Thyroid gland (tissue), 4 donors: ENCODE data around the gene CLIP2. TPM values are rescaled to one million over a fixed set of nuclear protein-coding genes. Genes with fewer than 3 reads are reported as not detected.

Experiments
- DNase-seq, 2 donors: peaks; one replicate each; pipeline ENCODE4 v3.0.0-alpha.2; 2019
- H3K27ac ChIP-seq, 3 donors: fragments of 200-600 bp; sonication (generic); 1 replicate in 2 of 3; 2 replicates in 1 of 3; pipeline ENCODE4 v1.5.1; 2016 to 2019; ENCODE audit warnings: mild to moderate bottlenecking in 1 of 3, moderate library complexity in 1 of 3
- H3K27me3 ChIP-seq: fragments of 200-600 bp; sonication (generic); one replicate; pipeline ENCODE4 v1.5.1; 2019
- H3K36me3 ChIP-seq, 2 donors: fragments of 200-600 bp; sonication (generic); one replicate each; pipeline ENCODE4 v1.5.1; 2016 to 2019
- H3K4me1 ChIP-seq, 2 donors: fragments of 200-600 bp; sonication (generic); one replicate each; pipeline ENCODE4 v1.5.1; 2017 to 2019
- H3K4me3 ChIP-seq, 3 donors: fragments of 200-600 bp; sonication (generic); replicated peaks in 1 of 3; 1 replicate in 2 of 3; 2 replicates in 1 of 3; pipeline ENCODE4 v1.5.1; 2016; ENCODE audit warnings: mild to moderate bottlenecking in 1 of 3
- H3K9me3 ChIP-seq: fragments of 200-600 bp; sonication (generic); one replicate; pipeline ENCODE4 v1.5.1; 2017
- CTCF ChIP-seq, 6 experiments: fragments of 200-600 bp in 3 of 6; fragments of 450-650 bp in 3 of 6; sonication (generic) in 3 of 6; IDR thresholded peaks; one replicate each; pipeline ENCODE4 v1.5.1; 2016 to 2019; ENCODE audit warnings: antibody characterized with exemption in 6 of 6, mild to moderate bottlenecking in 2 of 6, inconsistent platforms in 1 of 6, moderate library complexity in 1 of 6
- POLR2A ChIP-seq, 2 donors: fragments of 450-650 bp; IDR thresholded peaks; one replicate each; pipeline ENCODE4 v1.6.1; 2017; ENCODE audit warnings: antibody characterized with exemption in 2 of 2, mild to moderate bottlenecking in 2 of 2, moderate library complexity in 1 of 2
- WGBS, 2 donors: methylation state at CpG; one replicate each; pipeline ENCODE4 v1.1.5; 2017; 5-methylcytosine and 5-hydroxymethylcytosine counted together
- intact Hi-C: fragments of 100-400 bp; cut with DNase I; formaldehyde crosslinking; loops from one replicate; pipeline ENCODE4 v1.15.1; 2023
- total RNA-seq, 4 donors: library from RNA; depleted of rRNA; stranded (reverse); fragments of >200 nt; gene quantifications; one replicate each; pipeline ENCODE4 v1.2.3, GENCODE V29; 2016

The CLIP2 gene
- total RNA-seq, 4 donors from 2014 or later: 4.4 to 16.5 (median 6.7) TPM

- 59 to 61% methylated on average over 9 of the region's 9 CpGs for WGBS, 2 donors
- no peaks in the 10 kb centered on the region for H3K27me3 ChIP-seq
- intact Hi-C loops: no loop called here
- H3K9me3 ChIP-seq: no peaks in the 10 kb centered on the region
- H3K4me3 ChIP-seq: no peak overlapping the region
- no peak for TF ChIP-seq POLR2A (IDR thresholded peaks at IDR 0.05)
- TF ChIP-seq CTCF (IDR thresholded peaks at IDR 0.05): no peak
- DNase-seq: no peak
- H3K27ac ChIP-seq: no peak overlapping the region
- no peaks in the 10 kb centered on the region for H3K36me3 ChIP-seq
- H3K4me1 ChIP-seq: peaks cover 14 to 21% of the 10 kb centered on the region in 2 donors
Observed at GRCh38 chr7:74284781-74285259, 4.4 kb upstream of the CLIP2 start.

DNA sequence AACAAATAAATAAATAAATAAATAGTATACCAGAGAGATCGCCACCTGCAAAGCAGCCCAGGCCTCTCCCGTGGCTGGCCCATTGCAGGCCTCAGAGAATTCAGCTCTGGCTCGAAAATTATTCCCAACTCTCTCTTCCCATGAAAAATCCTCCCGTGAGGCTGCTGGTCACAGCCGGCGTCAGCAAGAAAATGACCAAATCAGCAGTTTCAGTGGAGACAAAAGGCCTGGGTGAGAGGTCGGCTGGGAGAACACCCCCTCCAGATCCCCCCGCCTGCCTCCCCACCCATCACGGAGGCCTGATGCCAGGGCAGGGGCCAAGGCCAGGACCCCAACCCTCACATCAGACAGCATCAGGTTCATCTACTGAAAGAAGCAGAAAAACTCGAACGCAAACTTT lies 3.1 kb upstream of the CLIP2 start:
- TF ChIP-seq POLR2A (IDR thresholded peaks at IDR 0.05) (no peak), CTCF (IDR thresholded peaks at IDR 0.05) (no peak)
- Histone ChIP-seq H3K9me3 (no peaks in the 10 kb centered on the region), H3K27me3 (no peaks in the 10 kb centered on the region), H3K4me1 (peaks cover 18 to 24% of the 10 kb centered on the region in 2 donors), H3K27ac (no peak overlapping the region), H3K4me3 (no peak overlapping the region), H3K36me3 (no peaks in the 10 kb centered on the region)
- intact Hi-C loops: no loop called here
- 70 to 82% methylated on average over 11 of the region's 11 CpGs for WGBS, 2 donors
- DNase-seq: no peak

GRCh38 chr7:74287303-74288033 lies 1.7 kb upstream of the CLIP2 start:
- TF ChIP-seq CTCF (IDR thresholded peaks at IDR 0.05) (no peak), POLR2A (IDR thresholded peaks at IDR 0.05) (no peak)
- no peaks in the 10 kb centered on the region for H3K36me3 ChIP-seq
- DNase-seq: no peak
- intact Hi-C loops: no loop called here
- WGBS, 2 donors: 83 to 85% methylated on average over 6 to 7 of the region's 7 CpGs
- no peaks in the 10 kb centered on the region for H3K27me3 ChIP-seq
- H3K4me1 ChIP-seq: peaks cover 18 to 24% of the 10 kb centered on the region in 2 donors
- no peaks in the 10 kb centered on the region for H3K9me3 ChIP-seq
- no peak overlapping the region for H3K4me3 ChIP-seq
- no peak overlapping the region for H3K27ac ChIP-seq

DNA sequence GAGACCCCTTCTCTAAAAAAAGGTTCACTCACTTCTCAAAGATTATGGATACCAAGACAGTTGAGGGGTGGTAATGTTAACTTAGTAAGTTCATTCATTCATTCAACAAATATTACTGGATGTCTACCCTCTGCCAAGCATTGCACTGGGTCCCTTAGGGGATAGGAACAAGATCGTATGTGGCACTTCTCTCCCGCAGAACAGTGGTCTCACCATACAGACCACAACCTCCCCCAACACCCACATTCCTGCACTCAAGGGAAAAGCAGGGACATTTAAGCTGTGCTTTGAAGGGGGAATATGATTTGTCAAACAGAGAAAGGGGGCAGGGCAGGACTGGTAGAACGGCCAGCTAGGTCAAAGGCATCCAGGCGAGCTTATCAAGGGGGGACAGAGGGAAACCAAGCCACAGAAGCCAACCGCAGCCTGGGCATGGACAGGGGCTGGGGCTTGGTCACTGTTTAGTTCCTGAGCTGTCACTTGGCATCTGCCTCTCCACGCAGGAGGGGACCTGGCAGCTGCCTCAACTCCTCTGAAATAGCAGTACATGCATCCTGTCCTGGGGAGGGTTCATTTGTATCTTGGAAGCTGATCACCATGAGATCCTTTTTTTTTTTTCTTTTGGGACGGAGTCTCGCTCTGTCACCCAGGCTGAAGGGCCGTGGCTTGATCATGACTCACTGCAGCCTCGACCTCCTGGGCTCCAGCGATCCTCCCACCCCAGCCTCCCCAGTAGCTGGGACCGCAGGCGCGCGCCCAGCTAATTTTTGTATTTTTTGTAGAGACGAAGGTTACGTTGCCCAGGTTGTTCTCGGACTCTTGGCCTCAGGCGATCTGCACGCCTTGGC lies 949 bp upstream of the CLIP2 start:
- intact Hi-C loops: no loop called here
- 46 to 48% methylated on average over 18 to 20 of the region's 20 CpGs for WGBS, 2 donors
- H3K4me1 ChIP-seq: peaks cover 18 to 24% of the 10 kb centered on the region in 2 donors
- peak overlapping the region in 1 of 3 donors; percentile 28 for H3K4me3 ChIP-seq
- H3K27ac ChIP-seq: peak overlapping the region in 2 of 3 donors; percentile 35 to 36
- DNase-seq: no peak
- no peak for TF ChIP-seq CTCF (IDR thresholded peaks at IDR 0.05)
- TF ChIP-seq POLR2A (IDR thresholded peaks at IDR 0.05): no peak
- no peaks in the 10 kb centered on the region for H3K36me3 ChIP-seq
- no peaks in the 10 kb centered on the region for H3K9me3 ChIP-seq
- H3K27me3 ChIP-seq: no peaks in the 10 kb centered on the region
